ENCODE results near the gene NAPSA. TPM values are rescaled to one million over a fixed set of nuclear protein-coding genes. Genes with fewer than 3 reads are reported as not detected.

NAPSA gene
- total RNA-seq, 2 donors from 2014 or later, result 1.9 to 6.1 TPM

DNA sequence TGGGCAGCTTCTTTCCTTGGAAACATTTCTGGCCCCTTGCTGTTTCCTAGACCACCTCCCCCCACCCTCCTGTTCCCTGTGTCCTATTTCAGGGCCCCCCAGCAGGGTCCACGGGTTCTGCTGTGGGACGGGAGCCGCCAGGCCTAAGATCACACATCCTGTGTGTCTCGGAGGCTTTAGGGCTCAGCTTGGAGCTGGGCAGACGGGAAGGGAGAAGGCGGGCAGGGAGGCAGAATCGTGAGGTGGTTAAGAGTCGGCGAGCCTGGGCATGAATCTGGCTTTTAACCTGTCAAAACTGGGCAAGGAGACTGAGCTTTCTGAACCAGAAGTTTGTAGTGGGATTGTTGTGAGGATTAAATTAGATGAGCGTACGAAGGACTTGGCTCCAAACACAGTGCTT is 41.1 kb downstream of the NAPSA start:
- no peak overlapping the region for H3K27ac ChIP-seq
- H3K27me3 ChIP-seq, result peaks cover 21% of the 10 kb centered on the region
- no peaks in the 10 kb centered on the region for H3K4me1 ChIP-seq
- no peak overlapping the region for H3K9ac ChIP-seq (ENCODE audit: low read depth in 2 of 2, low read length in 2 of 2)
- no peak for DNase-seq
- no peaks in the 10 kb centered on the region for H3K9me3 ChIP-seq
- TF ChIP-seq, protein P1, sequence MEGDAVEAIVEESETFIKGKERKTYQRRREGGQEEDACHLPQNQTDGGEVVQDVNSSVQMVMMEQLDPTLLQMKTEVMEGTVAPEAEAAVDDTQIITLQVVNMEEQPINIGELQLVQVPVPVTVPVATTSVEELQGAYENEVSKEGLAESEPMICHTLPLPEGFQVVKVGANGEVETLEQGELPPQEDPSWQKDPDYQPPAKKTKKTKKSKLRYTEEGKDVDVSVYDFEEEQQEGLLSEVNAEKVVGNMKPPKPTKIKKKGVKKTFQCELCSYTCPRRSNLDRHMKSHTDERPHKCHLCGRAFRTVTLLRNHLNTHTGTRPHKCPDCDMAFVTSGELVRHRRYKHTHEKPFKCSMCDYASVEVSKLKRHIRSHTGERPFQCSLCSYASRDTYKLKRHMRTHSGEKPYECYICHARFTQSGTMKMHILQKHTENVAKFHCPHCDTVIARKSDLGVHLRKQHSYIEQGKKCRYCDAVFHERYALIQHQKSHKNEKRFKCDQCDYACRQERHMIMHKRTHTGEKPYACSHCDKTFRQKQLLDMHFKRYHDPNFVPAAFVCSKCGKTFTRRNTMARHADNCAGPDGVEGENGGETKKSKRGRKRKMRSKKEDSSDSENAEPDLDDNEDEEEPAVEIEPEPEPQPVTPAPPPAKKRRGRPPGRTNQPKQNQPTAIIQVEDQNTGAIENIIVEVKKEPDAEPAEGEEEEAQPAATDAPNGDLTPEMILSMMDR (IDR thresholded peaks at IDR 0.05), result no peak
- intact Hi-C loops (cut with DNase I), result no loop called here
- H3K4me3 ChIP-seq, result no peak overlapping the region
- no peaks in the 10 kb centered on the region for H3K36me3 ChIP-seq

DNA sequence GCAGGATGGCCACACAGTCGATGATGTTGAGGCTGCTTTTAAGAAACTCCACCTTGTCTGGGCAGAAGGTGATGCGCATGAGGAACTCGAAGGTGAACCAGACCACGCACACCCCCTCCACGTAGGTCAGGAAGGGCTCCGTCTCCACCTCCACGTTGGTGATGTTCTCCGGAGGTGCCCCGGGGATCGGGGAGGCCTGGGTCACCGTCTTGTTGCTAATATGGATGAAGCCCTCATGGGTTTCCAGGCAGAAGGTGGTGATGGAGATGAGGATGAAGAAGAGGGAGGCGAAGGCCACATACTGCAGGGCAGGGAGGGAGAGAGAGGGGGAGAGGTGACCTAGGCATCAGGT is 41.7 kb downstream of the NAPSA start:
- Histone ChIP-seq H3K9me3 (no peaks in the 10 kb centered on the region), H3K4me3 (no peak overlapping the region), H3K27ac (no peak overlapping the region), H3K27me3 (peaks cover 21% of the 10 kb centered on the region), H3K4me1 (no peaks in the 10 kb centered on the region), H3K9ac (ENCODE audit: low read depth in 2 of 2, low read length in 2 of 2) (no peak overlapping the region), H3K36me3 (no peaks in the 10 kb centered on the region)
- intact Hi-C loops (cut with DNase I), result no loop called here
- DNase-seq, result no peak
- TF ChIP-seq, protein P1 (IDR thresholded peaks at IDR 0.05), result no peak

GRCh38 chr19:50322931-50323781 is 42.3 kb downstream of the NAPSA start:
- H3K4me3 ChIP-seq, result no peak overlapping the region
- no peaks in the 10 kb centered on the region for H3K36me3 ChIP-seq
- peaks cover 21% of the 10 kb centered on the region for H3K27me3 ChIP-seq
- H3K9me3 ChIP-seq, result no peaks in the 10 kb centered on the region
- no peak overlapping the region for H3K27ac ChIP-seq
- no peaks in the 10 kb centered on the region for H3K4me1 ChIP-seq
- TF ChIP-seq, protein P1 (IDR thresholded peaks at IDR 0.05), result no peak
- no peak overlapping the region for H3K9ac ChIP-seq (ENCODE audit: low read depth in 2 of 2, low read length in 2 of 2)
- DNase-seq, result no peak
- intact Hi-C loops (cut with DNase I), result no loop called here

- Histone ChIP-seq H3K4me3 (no peak overlapping the region), H3K27me3 (peaks cover 16% of the 10 kb centered on the region), H3K27ac (no peak overlapping the region), H3K9me3 (no peaks in the 10 kb centered on the region), H3K36me3 (no peaks in the 10 kb centered on the region), H3K4me1 (no peaks in the 10 kb centered on the region), H3K9ac (ENCODE audit: low read depth in 2 of 2, low read length in 2 of 2) (no peak overlapping the region)
- no peak for DNase-seq
- TF ChIP-seq, protein P1 (IDR thresholded peaks at IDR 0.05), result no peak
- intact Hi-C loops (cut with DNase I), result no loop called here
Measured at GRCh38 chr19:50322234-50322633, 43.2 kb downstream of the NAPSA start.

GRCh38 chr19:50321831-50322230 is 43.6 kb downstream of the NAPSA start:
- H3K4me3 ChIP-seq, result no peak overlapping the region
- intact Hi-C loops (cut with DNase I), result no loop called here
- H3K9me3 ChIP-seq, result no peaks in the 10 kb centered on the region
- DNase-seq, result no peak
- no peak overlapping the region for H3K27ac ChIP-seq
- H3K4me1 ChIP-seq, result no peaks in the 10 kb centered on the region
- H3K9ac ChIP-seq (ENCODE audit: low read depth in 2 of 2, low read length in 2 of 2), result no peak overlapping the region
- TF ChIP-seq, protein P1 (IDR thresholded peaks at IDR 0.05), result no peak
- H3K27me3 ChIP-seq, result peaks cover 12% of the 10 kb centered on the region
- H3K36me3 ChIP-seq, result no peaks in the 10 kb centered on the region
